Skeletal muscle tissue (tissue), 4 donors: Measurements from ENCODE around the gene KRTAP10-10. TPM values are rescaled to one million over a fixed set of nuclear protein-coding genes. Genes with fewer than 3 reads are reported as not detected.

Experiments
- H3K27ac ChIP-seq: one replicate; pipeline ENCODE4 v1.7.0; 2013; ENCODE audit warnings: mild to moderate bottlenecking, low read depth, low read length, inconsistent platforms
- H3K27me3 ChIP-seq, 3 donors: one replicate each; pipeline ENCODE4 v1.7.0; 2013; ENCODE audit warnings: low read length in 3 of 3; ENCODE audit not compliant: control insufficient read depth in 3 of 3, insufficient read depth in 3 of 3
- H3K36me3 ChIP-seq, 3 donors: one replicate each; pipeline ENCODE4 v1.7.0; 2013; ENCODE audit warnings: low read length in 3 of 3; ENCODE audit not compliant: control insufficient read depth in 3 of 3, insufficient read depth in 3 of 3
- H3K4me1 ChIP-seq, 3 donors: one replicate each; pipeline ENCODE4 v1.7.0; 2013; ENCODE audit warnings: low read length in 3 of 3, mild to moderate bottlenecking in 3 of 3; ENCODE audit not compliant: control insufficient read depth in 3 of 3, insufficient read depth in 3 of 3
- H3K4me3 ChIP-seq, 3 donors: one replicate each; pipeline ENCODE4 v1.7.0; 2013; ENCODE audit warnings: low read length in 3 of 3
- H3K9ac ChIP-seq, 3 donors: one replicate each; pipeline ENCODE4 v1.7.0; 2013; ENCODE audit warnings: low read length in 3 of 3, mild to moderate bottlenecking in 3 of 3, moderate library complexity in 2 of 3, low read depth in 1 of 3
- H3K9me3 ChIP-seq, 3 donors: one replicate each; pipeline ENCODE4 v1.7.0; 2013; ENCODE audit warnings: low read length in 3 of 3; ENCODE audit not compliant: control insufficient read depth in 3 of 3
- total RNA-seq: library from RNA; depleted of rRNA; stranded (reverse); fragments of >200 nt; gene quantifications from one replicate; pipeline ENCODE4 v1.2.3, GENCODE V29; 2014
- donor health status: Osteomylitis.

KRTAP10-10 gene
- total RNA-seq, 1 donor from 2014 or later: not detected

GRCh38 chr21:44649521-44650100 is 12.5 kb downstream of the KRTAP10-10 start:
- Histone ChIP-seq H3K27me3 (peaks cover 18 to 37% (median 34%) of the 10 kb centered on the region in 3 donors), H3K4me1 (no peaks in the 10 kb centered on the region), H3K9ac (no peak overlapping the region), H3K4me3 (no peak overlapping the region), H3K27ac (no peak overlapping the region), H3K36me3 (no peaks in the 10 kb centered on the region), H3K9me3 (no peaks in the 10 kb centered on the region)

- no peaks in the 10 kb centered on the region for H3K9me3 ChIP-seq
- no peaks in the 10 kb centered on the region for H3K4me1 ChIP-seq
- no peak overlapping the region for H3K27ac ChIP-seq
- H3K27me3 ChIP-seq: peaks cover 18 to 38% (median 34%) of the 10 kb centered on the region in 3 donors
- no peaks in the 10 kb centered on the region for H3K36me3 ChIP-seq
- H3K9ac ChIP-seq: no peak overlapping the region
- no peak overlapping the region for H3K4me3 ChIP-seq
Measured at GRCh38 chr21:44650265-44650972, 13.3 kb downstream of the KRTAP10-10 start.

DNA sequence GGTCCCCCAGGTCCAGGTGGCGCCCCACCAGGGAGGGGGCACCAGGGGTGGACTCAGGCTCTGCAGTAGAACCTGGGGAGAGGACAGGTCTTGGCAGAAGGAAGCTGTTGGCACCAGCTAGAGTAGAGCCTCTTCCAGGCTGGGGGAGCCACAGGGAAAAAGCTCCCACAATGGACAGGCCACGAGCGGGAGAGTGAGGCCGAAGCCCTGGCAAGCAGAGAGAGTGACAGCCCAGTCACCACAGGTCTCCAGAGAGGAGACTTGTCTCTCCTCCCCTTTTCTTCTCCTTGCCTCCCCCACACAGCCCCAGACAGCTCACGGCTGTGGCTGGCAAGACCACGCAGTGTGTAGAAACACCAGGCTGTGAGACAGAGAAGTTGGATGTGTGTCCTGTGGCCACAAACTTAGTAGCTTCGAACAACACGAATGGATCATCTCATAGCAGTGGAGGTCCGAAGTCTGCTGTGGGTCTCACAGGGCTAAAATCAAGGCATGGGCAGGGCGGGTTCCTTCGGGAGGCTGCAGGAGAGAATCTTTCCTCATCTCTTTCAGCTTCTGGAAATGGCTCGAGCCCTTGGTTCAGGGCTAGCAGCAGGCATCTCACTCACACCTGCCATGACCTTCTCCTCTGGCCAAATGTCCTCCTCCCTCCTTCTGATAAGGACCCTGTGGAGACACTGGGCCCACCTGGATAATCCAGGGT is 14.0 kb downstream of the KRTAP10-10 start:
- H3K36me3 ChIP-seq: no peaks in the 10 kb centered on the region

GRCh38 chr21:44653123-44653522 is 16.0 kb downstream of the KRTAP10-10 start:
- Histone ChIP-seq H3K36me3 (no peaks in the 10 kb centered on the region), H3K9ac (no peak overlapping the region), H3K4me1 (no peaks in the 10 kb centered on the region), H3K27me3 (peaks cover 10 to 32% (median 27%) of the 10 kb centered on the region in 3 donors), H3K9me3 (no peaks in the 10 kb centered on the region), H3K27ac (no peak overlapping the region), H3K4me3 (no peak overlapping the region)

More for the DNA sequence above, 14.0 kb downstream of the KRTAP10-10 start:
- Histone ChIP-seq H3K9me3 (no peaks in the 10 kb centered on the region), H3K27ac (no peak overlapping the region), H3K4me3 (no peak overlapping the region), H3K9ac (no peak overlapping the region), H3K4me1 (no peaks in the 10 kb centered on the region), H3K27me3 (peaks cover 18 to 38% (median 34%) of the 10 kb centered on the region in 3 donors)

GRCh38 chr21:44653656-44654575 is 16.8 kb downstream of the KRTAP10-10 start:
- Histone ChIP-seq H3K36me3 (no peaks in the 10 kb centered on the region), H3K4me1 (no peaks in the 10 kb centered on the region), H3K27ac (no peak overlapping the region), H3K27me3 (peaks cover 12 to 31% (median 29%) of the 10 kb centered on the region in 3 donors), H3K9ac (no peak overlapping the region), H3K4me3 (no peak overlapping the region), H3K9me3 (no peaks in the 10 kb centered on the region)

DNA sequence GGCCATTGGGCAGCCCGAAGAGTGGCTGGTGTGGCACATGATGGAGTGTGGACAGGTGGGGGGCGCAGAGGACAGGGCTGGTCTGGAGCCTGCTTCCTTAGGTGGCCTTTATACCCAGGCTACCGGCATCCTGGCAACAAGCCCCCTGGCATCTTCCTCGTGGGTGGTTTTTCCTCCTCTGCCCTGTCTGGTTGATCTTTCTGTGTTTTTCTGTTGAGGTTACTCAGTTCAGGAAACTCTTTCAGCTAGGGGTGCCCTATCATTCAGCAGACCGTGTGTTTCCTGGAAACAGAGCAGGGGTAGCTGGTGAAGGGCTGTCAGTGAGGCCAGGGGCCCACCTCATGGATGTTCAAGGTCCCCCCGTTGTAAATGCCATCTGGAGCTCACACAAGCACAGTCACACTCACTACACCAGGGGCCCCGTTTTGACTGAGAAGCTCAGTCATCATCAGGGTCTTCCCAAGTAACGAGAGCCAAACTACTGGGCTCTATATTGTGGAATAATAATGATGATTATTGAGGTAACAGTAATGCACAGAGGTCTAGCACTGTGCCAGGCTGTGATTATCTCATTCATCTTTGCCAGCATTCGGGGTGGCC is 17.5 kb downstream of the KRTAP10-10 start, which contains the start of gene KRTAP12-4:
TSS of gene KRTAP12-4 (minus strand) at position 84 of the 600 bp plus-strand sequence. CDS start at position 39, 45 bp downstream.
- H3K36me3 ChIP-seq: no peaks in the 10 kb centered on the region
- H3K9ac ChIP-seq: no peak within 1 kb of the TSS
- peaks cover 8 to 27% (median 25%) of the 10 kb centered on the region in 3 donors for H3K27me3 ChIP-seq
- no peak within 1 kb of the TSS for H3K27ac ChIP-seq
- H3K4me3 ChIP-seq: no peak within 1 kb of the TSS
- no peaks in the 10 kb centered on the region for H3K9me3 ChIP-seq
- H3K4me1 ChIP-seq: no peaks in the 10 kb centered on the region

DNA sequence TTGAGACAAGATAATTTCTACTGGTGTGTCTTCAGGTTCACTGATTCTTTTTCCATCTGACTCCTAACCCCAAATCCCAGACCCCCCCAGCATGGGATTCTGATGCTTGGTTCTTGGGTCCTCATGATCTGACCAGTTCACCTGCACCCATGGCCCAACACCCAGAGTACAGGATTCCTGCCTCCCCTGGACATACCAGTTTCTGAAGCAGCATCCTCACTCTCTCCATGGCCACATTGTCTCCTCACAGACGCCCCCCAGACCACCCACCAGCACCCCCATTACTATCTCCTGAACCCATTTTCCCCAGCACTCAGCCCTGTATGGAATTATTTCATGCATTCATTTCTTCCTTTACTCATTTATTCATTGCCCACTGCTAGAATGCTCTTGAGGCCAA is 19.7 kb downstream of the KRTAP10-10 start:
- H3K9me3 ChIP-seq: no peaks in the 10 kb centered on the region
- no peak overlapping the region for H3K27ac ChIP-seq
- no peak overlapping the region for H3K9ac ChIP-seq
- no peaks in the 10 kb centered on the region for H3K36me3 ChIP-seq
- H3K27me3 ChIP-seq: peaks cover 8 to 26% (median 25%) of the 10 kb centered on the region in 3 donors
- no peaks in the 10 kb centered on the region for H3K4me1 ChIP-seq
- no peak overlapping the region for H3K4me3 ChIP-seq

- H3K9me3 ChIP-seq: no peaks in the 10 kb centered on the region
- peaks cover 8 to 26% (median 25%) of the 10 kb centered on the region in 3 donors for H3K27me3 ChIP-seq
- no peaks in the 10 kb centered on the region for H3K4me1 ChIP-seq
- H3K9ac ChIP-seq: no peak within 1 kb of the TSS
- H3K36me3 ChIP-seq: no peaks in the 10 kb centered on the region
- no peak within 1 kb of the TSS for H3K4me3 ChIP-seq
- no peak within 1 kb of the TSS for H3K27ac ChIP-seq
Measured at GRCh38 chr21:44657635-44658540, 20.7 kb downstream of the KRTAP10-10 start, which contains the start of gene KRTAP12-3. TSS of gene KRTAP12-3 (plus strand) at chr21:44657932. CDS start at chr21:44657980, 48 bp downstream.
